Measurements from ENCODE around the gene CDKN2D. TPM values are rescaled to one million over a fixed set of nuclear protein-coding genes. Genes with fewer than 3 reads are reported as not detected.

CDKN2D gene
- total RNA-seq, 1 experiment from 2014 or later: 13.8 TPM

DNA sequence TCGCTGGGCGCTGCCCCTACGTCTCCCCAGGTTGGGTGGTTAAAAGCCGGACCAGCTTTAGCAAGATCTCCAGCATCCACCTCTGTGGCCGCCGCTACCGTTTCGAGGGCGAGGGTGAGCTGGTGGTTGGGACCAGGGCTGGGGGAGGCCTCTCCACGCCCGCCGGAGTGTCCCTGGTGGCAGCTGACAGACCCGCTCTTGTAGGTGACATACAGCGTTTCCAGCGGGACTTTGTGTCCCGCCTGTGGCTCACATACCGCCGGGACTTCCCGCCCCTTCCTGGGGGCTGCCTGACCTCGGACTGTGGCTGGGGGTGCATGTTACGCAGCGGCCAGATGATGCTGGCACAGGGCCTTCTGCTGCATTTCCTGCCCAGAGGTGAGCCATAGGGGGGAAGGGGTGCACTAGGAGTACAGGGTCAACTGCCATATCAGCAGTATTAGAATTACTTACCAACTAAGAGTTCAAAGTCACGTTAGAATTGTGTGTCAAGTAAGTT is 24.0 kb downstream of the CDKN2D start:
- ATAC-seq: no peak
- TF ChIP-seq EGR1 (IDR thresholded peaks at IDR 0.05; ENCODE audit: low read depth): no peak
- TF ChIP-seq EZH2 (IDR thresholded peaks at IDR 0.05): no peak
- TF ChIP-seq, protein P1, sequence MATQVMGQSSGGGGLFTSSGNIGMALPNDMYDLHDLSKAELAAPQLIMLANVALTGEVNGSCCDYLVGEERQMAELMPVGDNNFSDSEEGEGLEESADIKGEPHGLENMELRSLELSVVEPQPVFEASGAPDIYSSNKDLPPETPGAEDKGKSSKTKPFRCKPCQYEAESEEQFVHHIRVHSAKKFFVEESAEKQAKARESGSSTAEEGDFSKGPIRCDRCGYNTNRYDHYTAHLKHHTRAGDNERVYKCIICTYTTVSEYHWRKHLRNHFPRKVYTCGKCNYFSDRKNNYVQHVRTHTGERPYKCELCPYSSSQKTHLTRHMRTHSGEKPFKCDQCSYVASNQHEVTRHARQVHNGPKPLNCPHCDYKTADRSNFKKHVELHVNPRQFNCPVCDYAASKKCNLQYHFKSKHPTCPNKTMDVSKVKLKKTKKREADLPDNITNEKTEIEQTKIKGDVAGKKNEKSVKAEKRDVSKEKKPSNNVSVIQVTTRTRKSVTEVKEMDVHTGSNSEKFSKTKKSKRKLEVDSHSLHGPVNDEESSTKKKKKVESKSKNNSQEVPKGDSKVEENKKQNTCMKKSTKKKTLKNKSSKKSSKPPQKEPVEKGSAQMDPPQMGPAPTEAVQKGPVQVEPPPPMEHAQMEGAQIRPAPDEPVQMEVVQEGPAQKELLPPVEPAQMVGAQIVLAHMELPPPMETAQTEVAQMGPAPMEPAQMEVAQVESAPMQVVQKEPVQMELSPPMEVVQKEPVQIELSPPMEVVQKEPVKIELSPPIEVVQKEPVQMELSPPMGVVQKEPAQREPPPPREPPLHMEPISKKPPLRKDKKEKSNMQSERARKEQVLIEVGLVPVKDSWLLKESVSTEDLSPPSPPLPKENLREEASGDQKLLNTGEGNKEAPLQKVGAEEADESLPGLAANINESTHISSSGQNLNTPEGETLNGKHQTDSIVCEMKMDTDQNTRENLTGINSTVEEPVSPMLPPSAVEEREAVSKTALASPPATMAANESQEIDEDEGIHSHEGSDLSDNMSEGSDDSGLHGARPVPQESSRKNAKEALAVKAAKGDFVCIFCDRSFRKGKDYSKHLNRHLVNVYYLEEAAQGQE (IDR thresholded peaks at IDR 0.05; ENCODE audit: low read depth): no peak
- TF ChIP-seq, protein P2, sequence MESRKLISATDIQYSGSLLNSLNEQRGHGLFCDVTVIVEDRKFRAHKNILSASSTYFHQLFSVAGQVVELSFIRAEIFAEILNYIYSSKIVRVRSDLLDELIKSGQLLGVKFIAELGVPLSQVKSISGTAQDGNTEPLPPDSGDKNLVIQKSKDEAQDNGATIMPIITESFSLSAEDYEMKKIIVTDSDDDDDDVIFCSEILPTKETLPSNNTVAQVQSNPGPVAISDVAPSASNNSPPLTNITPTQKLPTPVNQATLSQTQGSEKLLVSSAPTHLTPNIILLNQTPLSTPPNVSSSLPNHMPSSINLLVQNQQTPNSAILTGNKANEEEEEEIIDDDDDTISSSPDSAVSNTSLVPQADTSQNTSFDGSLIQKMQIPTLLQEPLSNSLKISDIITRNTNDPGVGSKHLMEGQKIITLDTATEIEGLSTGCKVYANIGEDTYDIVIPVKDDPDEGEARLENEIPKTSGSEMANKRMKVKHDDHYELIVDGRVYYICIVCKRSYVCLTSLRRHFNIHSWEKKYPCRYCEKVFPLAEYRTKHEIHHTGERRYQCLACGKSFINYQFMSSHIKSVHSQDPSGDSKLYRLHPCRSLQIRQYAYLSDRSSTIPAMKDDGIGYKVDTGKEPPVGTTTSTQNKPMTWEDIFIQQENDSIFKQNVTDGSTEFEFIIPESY (IDR thresholded peaks at IDR 0.05; ENCODE audit: extremely low read depth, insufficient replicate concordance, low read length): no peak
- no peak for TF ChIP-seq CEBPB (IDR thresholded peaks at IDR 0.05; ENCODE audit: low read depth)
- no peak for TF ChIP-seq TCF7L2 (IDR thresholded peaks at IDR 0.05; ENCODE audit: borderline replicate concordance, extremely low read depth, insufficient read depth, insufficient read length)
- TF ChIP-seq ZNF274 (IDR thresholded peaks at IDR 0.05; ENCODE audit: low read depth, low read length): no peak
- no peak overlapping the region for H2AFZ ChIP-seq (ENCODE audit: low read depth, low read length, poor library complexity, severe bottlenecking)
- no peaks in the 10 kb centered on the region for H3K9me2 ChIP-seq (ENCODE audit: insufficient read depth)
- H3K4me1 ChIP-seq (ENCODE audit: control insufficient read depth in 1 of 2, insufficient read depth in 2 of 2, low read length in 2 of 2): peaks cover 10 to 24% of the 10 kb centered on the region in 2 experiments; a peak in 3 of 4 replicates
- peak overlapping the region; percentile 92 for H3K9ac ChIP-seq (ENCODE audit: low read length)
- peak overlapping the region; percentile 97 for H3K4me2 ChIP-seq (ENCODE audit: low read length)
- intact Hi-C loops (cut with micrococcal nuclease): loop anchor here (2.0 to 5.0 kb wide), 2 partner anchors 24 to 38 kb away; partner anchors contain the start of gene CDKN2D
- H3K27ac ChIP-seq (ENCODE audit: low read depth, low read length): peak overlapping the region; percentile 91; the same call in 1 of the 2 replicates
- H3K36me3 ChIP-seq (ENCODE audit: control insufficient read depth in 1 of 2, insufficient read depth in 2 of 2, low read length in 2 of 2): peaks cover 3% of the 10 kb centered on the region in 2 experiments; a peak in 1 of 4 replicates
- ChIA-PET CTCF (no interaction called here), POLR2A (no interaction called here), RAD21 (ENCODE audit: low non-redundant PET in 1 of 2, low total read pairs in 2 of 2, uncharacterized antibody in 2 of 2, unreplicated experiment in 2 of 2) (no interaction called here)
- peak overlapping the region; percentile 92 to 93 for H3K4me3 ChIP-seq (replicated peaks in 1 of 2; ENCODE audit: low read depth in 1 of 2, low read length in 2 of 2)
- no peaks in the 10 kb centered on the region for H3K27me3 ChIP-seq (ENCODE audit: insufficient read depth, low read length)
- DNase-seq (ENCODE audit: low read depth, low spot score): no peak
- BruUV-seq (replicated peaks): TSS peak; percentile 70
- H4K20me1 ChIP-seq (ENCODE audit: insufficient read depth): no peaks in the 10 kb centered on the region
- H3K79me2 ChIP-seq (ENCODE audit: insufficient read depth, low read length): peaks cover 24% of the 10 kb centered on the region
- no peaks in the 10 kb centered on the region for H3K9me3 ChIP-seq (ENCODE audit: control insufficient read depth in 1 of 2, insufficient read depth in 1 of 2, low read depth in 1 of 2, low read length in 2 of 2)

Data from HCT116 (cell line).